Activated CD4-positive, CD25-positive, alpha-beta regulatory T cell treated with anti-CD3 and anti-CD28 coated beads, Interleukin-2, amount 50 U/mL, for 16 hours (primary cell): ENCODE data around the gene TFF3.

Experiments used
- DNase-seq: peaks from one replicate; pipeline ENCODE4 v3.0.0-alpha.2; 2020; ENCODE audit warnings: low read depth, low spot score

Gene TFF3

DNA sequence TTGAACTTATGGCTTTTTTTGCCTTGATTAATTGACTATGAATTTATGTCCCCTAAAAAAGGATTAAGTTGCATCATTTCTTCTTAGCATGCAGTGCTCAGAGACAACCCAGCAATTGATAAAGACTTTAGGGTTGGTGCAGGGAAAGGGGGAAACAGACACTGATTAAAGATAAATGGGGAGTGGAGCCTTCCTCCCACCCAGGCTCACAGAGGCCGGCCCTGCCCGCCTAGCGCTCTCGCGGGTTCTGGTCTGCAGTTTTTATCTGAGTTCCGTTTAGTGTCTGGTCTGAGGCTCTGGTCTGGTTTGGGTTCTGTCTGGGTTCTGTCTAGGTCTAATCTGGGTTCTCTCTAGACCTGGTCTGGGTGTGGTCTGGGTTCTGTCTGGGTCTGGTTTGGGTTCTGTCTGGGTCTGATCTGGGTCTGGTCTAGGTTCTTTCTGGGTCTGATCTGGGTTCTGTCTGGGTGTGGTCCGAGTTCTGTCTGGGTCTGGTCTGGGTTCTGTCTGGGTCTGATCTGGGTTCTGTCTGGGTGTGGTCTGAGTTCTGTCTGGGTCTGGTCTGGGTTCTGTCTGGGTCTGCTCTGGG, 48.1 kb downstream of the TFF3 start:
- DNase-seq: no peak

DNA sequence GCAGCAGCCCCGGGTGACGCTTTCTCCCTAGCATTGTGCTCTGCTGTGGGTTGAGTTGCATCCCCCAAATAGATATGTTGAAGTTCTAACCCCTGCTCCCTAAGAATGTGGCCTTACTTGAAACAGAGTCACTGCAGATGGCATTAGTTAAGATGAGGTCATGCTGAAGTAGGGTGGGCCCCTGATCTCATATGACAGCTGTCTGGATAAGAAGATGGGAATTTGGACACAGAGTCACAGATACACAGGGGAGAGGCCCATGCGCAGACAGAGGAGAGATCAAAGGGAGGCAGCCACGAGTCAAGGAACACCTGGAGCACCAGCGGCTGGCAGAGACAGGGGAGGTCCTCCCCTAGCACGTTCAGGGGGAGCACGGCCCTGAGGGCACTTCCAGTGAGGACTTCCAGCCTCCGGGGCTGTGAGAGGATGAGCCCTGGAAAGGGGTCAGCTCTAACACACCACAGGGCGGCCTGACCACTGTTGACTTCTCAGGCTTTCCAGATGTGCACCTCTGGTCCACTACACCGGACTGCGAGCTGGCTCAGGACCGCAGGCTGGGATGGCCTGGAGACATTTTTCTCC, 49.9 kb downstream of the TFF3 start:
- DNase-seq: no peak

DNA sequence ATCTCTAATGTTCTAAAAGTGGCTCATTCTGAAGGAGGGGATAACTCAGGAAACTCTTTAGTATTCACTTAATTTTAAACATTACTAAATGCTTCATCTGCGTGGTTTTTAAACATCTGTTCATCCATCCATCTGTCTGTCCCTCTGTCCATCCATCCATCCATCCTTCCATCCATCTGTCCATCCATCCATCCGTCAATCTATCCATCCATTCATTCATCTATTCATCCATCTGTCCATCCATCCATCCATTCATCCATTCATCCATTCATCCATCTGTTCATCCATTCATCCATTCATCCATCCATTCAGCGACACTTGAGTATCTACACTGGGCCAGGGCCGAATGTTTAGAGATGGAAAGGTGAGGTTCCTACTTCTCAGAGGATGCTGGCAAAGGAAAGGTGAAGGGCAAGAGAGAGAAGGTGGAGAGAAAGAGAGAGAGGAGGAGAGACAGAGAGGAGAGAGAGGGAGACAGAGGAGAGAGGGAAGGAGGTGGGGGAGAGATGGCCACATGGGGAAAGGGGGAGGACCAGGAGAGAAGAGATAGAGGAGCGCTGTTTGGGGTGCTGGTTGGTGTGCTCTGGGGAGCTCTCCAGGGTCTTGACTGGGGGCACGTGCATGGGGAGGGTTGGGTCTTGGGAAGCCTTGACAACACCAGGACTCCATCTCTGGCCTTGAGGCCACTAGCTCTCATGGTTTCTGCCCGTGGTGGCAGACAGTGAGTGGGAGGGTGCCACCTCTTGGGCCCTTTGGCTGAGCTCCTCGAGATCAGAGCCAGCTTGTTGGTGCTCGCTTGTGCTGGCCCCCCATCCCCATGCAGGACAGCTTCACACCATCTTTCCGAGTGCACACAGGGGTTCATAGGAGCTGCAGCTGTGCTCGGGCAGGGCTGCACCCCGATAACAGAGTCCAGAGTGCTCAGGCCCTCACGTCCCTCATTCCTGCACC, 50.7 kb downstream of the TFF3 start:
- no peak for DNase-seq

DNA sequence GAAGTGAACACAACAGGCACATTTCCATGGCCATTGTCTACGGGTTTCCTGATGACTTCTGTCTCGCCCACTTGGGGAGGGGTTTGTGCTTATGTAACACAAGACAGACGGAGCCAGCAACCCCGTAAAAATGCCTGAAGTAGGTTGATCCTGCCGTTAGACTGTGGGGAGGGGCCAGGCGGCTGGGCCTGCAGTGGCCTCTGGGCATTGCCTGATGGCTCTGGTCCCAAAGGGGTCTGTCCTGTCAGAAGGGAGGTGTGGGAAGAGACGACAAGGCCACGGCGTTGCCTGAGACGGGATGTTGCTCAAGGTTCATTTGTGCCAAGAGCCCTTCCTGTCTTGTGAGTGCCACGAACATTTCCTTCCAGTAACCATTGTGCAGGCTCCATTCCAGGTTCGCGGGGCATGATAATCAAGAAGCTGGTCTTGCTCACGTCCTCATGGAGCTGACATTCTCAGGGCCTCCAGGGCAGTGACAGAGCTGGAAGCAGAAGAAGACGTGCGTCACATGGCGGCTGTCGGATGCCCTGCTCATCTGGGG, 51.5 kb downstream of the TFF3 start:
- no peak for DNase-seq

DNA sequence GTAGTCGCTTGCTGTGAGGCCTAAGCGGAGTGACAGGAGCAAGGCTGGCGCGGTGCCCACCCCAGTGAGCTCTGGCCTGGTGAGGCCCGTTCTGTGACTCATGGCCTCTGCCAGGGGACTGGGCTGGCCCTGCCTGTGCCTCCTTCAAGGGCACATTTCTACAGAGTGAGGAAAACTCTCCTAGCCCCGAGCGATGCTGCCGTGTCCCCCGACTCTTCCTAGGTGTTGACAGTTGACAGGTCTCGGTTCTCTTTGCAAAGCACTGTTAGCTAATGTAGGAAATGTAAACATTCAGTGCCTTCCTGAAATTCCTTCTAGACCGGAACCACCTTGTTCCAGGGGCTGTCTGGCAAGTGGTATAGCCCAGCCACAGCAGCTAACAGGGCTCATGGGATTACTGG, 52.4 kb downstream of the TFF3 start:
- no peak for DNase-seq

DNA sequence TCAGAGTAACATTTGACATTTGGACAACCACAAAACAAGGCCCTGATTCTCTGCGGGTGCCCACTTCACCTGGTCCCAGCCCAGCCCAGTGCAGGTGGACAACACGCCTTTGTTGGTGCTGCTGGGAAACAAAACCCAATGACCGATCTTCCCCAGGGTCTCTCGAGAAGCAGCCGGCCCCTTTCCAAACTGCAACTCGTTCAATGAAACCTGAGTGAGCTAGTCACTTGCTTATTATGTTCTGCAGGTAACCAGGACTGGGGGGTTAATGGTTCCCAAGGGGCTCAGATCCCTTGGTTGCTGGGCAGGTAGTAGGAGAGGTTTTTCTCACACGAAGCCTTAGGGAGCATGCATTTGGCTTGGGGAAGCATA, 53.4 kb downstream of the TFF3 start:
- no peak for DNase-seq
